NCI-H128 (cell line): ENCODE results near the gene CACNA1S.

Source experiments
- DNase-seq: peaks from one replicate; lab custom pipeline; 2025; ENCODE audit not compliant: unreplicated experiment; lab: John Stamatoyannopoulos, UW

CACNA1S gene

DNA sequence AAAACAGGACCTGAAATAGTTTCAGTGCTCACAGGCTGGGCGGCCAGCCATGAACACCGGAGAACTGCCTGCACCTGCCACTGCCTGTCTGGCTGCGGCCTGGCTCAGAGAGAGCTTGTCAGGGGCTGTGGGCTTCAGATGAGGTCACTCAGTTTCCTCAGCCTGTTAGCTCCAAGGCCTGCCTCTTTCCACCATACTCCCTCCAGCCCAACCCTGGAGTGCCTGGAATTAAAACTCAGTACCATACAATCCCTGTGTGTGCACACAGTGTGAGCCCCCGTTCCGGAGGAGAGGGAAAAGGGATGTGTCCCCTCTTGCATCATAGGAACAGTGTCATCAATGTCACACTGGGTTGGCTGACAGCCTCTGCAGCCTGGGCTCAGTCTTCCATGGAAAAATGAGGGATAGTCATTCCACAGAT lies 16.2 kb downstream of the CACNA1S start:
- DNase-seq, result no peak

DNA sequence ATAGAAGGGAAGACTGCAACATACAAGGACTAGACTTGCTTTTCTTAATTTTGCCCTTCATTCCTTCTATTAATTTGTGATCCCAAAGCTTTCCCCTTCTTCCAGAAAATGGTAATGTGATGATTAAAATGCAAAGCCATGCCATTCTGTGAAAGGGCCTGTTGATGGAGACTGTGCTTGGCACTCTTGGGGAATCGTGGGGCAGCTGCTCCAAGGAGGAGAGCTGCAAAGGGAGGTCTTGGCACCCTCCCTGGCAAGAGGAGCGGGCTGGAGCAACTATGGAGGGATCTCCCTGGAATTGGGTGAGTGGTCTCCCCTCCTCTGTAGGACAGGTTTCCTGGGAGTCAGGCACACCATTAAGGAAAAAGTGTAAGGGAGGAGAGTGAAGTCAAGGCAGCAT lies 16.6 kb downstream of the CACNA1S start:
- no peak for DNase-seq

DNA sequence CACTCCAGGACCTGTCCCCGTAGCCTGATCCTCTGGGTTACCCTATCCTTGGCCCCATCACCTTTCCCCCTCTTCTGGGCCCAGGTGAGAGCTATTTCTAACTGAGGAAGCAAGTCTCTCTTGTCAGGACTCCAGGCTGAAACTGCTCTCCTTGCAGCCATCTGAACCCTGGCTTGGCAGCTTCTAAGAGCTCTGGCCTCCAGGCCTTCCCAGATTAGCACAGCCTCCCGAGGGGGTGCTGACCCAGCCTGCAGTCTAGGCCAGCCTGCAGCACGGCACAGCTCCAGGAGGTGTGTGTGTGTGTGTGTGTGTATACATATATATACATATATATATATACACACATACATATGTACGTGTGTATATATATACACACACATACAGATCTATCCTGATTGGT lies 17.4 kb downstream of the CACNA1S start:
- DNase-seq, result no peak

DNA sequence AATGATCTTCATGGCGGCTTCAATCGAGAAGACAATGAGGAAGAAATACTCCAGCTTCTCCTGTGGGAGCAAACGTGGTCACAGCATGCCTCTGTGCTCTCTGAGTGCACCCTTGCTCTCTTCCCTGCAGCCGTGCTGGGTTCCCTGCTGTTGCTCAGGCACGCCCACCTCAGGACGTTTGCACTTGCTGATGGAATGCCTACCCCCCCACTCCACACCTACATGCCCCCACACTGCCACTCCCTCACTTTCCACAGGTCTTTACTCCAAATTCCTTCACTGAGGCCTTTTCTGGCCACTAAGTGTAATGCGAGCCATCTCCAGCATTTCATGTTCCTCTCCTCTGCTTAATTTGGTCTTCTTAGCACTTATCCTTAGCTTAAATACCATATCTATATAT lies 18.3 kb downstream of the CACNA1S start:
- no peak for DNase-seq

DNA sequence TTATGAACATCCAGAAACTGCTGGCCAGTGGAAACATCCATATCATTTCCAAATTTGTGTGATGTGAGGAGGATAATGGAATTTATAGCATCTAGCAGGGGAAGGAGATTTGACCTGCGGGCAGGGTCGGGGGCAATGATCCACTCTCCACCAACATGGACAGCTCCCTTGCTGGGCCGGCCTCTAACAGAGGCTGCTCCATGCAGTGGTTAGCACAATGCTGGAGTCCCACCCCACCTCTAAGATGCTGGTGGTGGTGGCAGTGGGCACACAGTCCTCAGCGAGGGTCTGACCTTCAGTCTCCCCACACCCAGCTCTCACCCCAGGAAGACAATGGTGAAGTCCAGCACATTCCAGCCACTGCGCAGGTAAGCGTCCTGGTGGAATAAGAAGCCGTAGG lies 18.7 kb downstream of the CACNA1S start:
- DNase-seq, result no peak

DNA sequence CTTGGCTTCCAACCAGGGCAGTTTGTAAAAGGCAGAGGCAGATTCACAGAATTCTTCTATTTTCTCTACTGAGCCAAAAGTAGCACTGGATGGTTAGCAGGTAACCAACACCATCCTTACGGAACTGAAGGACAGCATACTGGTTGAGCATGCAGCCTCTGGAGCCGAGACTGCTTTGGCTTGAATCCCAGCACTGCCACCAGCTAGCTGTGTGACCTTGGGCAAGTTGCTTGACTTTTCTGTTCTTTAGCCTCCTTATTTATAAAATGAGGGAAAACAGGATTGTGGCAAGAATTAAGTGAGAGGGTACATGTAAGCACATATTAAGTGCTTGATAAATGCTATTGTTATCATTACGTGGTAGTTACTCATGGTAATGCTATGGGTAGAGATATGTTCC lies 19.5 kb downstream of the CACNA1S start:
- no peak for DNase-seq

DNA sequence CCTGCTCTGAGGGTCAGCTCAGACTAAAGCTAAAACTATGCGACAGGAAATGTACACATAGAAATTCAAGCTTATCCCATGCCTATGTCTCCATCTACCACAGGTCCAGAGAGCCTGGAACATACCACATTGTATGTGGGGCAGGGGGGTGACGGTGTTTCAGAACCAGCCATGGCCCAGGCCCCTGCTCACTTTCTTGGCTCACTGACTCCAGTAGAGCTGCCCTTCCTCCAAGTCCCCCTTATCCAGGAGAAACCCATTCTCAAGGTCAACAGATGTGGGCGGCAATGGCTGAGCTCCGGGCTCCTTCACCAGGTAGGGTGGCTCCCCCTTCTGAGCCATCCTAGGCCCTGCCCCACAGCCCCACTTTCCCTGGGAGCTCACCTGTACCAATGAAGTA lies 21.0 kb downstream of the CACNA1S start:
- no peak for DNase-seq

DNA sequence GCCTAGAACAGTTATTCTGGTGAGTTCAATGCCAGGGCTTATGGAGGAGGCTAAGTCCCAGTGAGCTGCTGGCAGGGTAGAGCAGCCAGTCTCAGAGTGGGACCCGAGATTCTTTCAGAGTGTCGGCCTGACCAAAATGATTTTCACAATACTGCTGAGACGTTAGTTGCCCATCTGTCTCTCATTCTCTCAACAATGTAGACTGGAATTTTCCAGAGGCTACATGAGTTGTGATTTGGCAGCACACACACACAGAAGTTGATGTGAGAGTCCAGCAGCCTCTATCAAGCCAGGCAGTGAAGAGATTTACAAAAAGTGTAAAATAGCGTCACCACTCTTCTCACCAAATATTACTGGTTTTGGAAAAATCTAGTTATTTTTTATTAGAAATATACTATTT lies 21.7 kb downstream of the CACNA1S start:
- DNase-seq, result no peak

DNA sequence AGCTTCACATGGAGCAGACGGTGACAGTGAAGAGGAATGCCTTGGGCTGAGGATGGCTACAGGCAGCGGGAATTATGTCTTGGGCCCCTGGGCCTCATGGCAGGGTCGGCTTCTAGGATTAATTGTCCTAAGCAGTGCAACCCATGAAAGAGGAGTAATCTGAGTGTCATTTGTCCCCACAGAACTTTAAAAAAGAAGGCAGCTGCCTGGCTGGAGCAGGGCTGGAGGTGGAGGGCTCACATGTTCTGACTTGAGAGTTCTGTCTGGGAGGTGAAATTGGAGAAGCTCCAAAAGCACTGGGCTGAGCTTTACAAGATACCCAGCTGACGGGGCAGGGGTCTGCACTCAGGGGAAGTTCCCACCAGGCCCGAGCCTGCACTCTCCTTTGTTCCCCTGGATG lies 22.6 kb downstream of the CACNA1S start:
- no peak for DNase-seq

DNA sequence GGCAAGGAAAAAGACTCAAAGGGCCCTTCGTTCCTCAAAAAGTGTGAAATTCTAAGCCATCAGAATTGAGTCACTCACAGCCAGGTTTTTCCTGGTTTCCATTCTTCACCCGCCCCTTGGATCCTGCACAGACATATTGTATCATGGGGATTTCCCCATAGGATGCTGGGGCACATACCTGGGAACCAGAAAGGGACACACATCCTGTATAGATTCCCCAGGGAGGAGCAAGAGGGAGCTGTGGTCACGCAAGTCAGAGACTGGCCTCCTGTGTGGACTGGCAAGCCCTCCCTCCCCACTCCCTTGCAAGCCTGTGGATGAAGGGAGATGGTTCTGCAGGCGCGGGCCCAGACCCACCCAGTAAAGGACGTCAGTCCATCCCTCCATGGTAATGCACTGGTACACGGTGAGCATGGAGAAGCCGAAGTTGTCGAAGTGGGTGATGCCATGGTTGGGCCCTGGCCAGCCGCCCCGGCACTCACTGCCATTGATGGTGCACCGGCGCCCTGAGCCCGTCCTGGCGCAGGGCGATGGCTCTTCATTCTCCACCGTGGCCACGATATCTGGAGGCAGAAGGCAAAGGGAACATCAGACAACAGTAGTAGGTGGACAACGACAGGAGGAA lies 23.2 kb downstream of the CACNA1S start:
- DNase-seq, result no peak

DNA sequence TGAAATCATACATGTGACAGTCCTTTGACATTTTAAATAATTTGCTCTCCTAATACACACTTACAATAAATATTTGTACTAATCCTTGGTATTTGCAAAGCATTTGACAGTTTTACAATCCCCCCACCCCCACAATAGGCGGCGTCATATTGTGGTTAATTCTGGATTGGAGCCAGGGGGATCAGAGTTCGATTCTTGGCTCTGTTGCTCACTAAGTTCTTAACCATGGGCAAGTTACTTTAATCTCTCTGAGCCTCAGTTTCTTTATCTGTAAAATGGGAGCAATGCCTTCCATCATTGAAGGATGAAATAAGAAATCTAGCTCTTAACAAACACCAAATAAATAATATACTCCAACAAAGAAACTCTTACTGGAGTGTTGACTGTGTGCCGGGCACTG lies 23.8 kb downstream of the CACNA1S start:
- DNase-seq, result no peak

DNA sequence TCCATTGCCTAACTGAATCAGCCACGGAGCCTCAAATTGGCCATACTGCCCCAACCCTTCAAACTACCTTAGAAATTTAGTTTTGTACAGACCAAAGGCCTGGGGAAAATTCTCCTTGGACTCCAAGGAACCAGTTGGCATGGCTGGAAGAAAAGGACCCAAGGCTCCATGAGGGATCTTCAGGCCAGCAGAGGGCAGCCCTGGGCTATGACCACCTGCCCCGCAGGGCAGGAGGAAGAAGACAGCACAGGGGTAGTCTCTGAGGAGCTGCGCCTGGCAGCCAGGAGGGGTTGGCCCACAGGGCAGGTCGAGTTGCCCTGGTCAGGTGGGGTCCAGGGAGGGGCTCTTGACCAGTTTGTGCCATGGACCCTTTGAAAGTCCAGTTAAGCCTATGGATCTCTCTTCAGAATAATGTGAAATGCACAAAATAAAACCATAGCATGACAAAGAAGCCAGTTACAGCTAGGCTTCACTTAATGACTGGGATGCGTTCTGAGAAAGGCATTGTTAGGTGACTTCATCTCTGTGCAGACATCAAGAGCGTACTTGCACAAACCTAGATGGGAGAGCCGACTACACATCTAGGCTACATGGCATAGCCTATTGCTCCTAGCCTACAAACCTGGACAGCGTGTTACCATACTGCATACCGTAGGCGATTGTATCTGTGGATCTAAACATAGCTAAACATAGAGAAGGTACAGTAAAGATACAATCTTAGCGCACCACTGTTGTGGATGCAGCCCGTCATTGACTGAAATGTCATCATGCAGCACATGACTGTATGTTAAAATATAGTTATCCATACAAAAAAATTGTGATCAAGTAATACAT lies 26.1 kb downstream of the CACNA1S start:
- no peak for DNase-seq

DNA sequence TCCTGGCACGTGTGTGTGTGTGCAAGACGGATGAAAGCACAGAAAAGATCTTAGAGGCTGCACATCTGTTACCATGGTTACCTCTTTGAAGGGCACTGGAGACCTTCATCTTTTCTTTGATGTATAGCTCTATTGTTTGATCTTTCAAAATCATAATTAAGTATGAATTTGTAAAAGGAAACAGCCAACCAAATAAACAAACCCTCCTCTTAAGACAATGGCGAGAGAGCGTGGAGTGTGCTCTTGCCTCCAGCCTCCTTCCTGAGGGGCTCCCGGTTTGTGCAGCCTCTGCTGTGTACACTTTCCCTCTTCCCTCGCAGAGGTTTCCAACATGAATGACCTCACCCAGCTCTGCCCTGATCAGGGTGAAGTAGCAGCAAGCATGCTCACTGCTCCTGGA lies 27.9 kb downstream of the CACNA1S start:
- DNase-seq, result no peak

DNA sequence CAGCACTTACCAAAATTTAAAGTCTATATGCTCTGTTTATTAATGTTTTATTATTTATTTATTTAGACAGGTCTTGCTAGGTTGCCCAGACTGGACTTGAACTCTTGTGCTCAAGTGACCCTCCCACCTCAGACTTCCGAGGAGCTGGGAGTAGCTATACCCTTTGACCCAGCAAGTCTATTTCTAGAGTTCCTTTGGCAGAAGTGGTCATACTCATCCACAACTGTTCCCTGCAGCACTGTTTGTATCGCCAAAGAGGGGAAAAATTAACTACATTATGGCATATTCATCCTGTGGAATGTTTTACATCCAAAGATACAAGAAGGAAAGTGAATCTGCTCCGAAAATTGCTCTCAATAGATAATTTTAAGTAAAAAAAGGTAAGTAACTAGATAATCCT lies 28.5 kb downstream of the CACNA1S start:
- no peak for DNase-seq

DNA sequence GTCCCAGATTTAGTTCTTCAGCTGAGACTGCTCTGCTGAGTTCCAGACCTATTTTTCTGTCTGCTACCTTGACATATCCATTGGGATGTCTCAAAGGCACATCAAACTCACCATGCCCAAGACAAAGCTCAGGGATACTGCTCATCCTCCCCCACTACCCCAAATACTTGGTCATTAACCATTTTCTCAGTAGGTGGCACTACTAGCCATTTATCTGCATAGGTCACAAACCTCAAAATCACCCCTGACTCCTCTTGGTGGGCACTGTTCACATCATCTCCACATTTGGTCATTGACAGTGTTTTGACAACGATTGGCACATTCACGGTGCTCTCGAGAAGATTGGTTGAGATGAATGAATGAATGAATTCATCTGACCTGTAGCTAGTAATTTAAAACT lies 32.1 kb downstream of the CACNA1S start:
- no peak for DNase-seq

DNA sequence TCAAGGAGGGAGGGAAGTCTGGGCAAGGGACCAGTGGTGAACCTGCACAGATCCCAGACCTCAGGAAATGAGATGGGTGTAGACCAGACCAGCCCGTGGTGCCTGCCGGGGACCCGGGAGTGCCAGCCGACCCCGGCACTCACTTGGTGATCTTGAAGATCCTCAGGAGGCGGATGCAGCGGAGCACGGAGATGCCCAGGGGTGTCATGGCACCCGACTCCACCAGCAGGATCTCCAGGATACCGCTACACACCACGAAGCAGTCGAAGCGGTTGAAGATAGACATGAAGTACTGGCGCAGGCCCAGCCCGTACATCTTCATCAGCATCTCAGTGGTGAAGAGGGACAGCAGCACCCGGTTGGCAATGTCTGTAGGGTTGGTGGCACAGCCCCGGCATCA lies 34.5 kb downstream of the CACNA1S start:
- DNase-seq, result no peak

DNA sequence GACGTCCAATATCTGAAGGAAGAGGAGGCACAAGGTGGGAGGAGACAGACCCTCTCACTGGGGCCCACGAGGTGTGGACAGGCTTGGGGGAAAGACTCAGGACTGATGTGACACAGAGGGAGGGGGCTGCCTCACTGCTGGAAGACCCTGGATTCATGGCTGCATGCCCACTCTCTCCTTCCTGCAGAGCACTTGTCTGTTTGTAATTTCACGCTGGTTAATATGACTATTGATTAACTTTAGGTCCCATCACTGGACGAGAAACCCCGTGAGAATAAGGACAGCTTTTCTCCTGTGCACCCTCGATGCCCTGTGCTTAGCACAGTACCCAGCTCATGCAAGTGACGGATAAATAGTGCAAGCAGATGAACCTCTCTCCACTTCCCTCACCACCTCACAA lies 35.1 kb downstream of the CACNA1S start:
- no peak for DNase-seq

DNA sequence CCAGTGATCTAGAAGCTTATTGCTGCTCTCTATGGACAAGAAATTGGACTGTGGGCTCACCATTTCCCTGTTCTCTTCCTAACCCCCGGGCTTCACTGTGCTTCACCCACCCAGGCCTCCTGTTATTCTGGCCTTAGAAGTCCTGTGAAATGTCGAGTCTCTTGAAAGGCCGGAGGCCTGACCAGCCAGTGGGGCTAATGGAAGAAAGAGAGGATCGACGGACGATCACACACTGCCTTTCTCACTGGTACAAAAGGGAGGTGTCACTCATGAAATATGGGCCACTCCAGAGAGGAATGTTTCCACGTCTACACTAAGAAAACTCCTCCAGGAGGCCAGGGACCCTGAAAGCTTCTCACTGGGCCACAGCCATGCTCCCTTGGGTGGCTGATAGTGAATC lies 36.1 kb downstream of the CACNA1S start:
- no peak for DNase-seq

DNA sequence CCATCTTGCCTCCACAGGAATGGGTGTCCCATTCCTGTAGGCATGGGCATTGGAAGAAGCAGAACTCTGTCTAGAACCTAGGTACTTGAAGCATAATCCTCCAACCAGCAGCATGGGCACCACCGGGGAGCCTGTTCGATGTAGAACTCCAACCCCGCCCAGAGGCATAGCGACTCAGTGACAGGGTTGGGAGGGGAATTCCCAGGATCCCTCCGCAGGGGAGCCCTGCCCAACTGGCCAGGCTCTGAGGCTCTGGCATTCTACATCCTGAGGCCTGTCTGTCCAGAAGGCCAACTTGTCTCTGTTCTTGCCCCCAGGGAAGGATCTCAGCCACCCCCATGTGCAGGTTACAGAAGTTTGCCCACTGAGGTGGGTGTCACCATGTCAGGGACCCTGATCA lies 38.2 kb downstream of the CACNA1S start:
- DNase-seq, result no peak

DNA sequence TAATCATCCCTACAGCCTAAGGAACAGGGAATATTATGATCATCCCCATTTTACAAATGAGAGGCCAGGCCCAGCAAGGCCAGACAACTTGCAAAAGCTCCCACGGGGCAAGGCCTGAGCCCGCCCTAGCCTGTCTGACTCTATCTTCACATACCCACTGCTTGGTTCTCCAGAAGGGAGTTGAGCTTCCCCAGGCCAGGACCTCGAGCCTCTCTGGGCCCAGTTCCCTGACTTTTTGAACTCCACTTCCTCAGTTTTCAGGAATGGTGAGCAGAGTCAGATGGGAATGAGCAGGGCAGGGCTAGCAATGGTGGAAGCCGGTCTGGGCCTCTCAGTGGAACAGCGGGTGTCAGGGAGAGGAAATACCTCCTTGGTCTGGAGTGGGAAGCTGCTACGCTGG lies 39.3 kb downstream of the CACNA1S start:
- DNase-seq, result no peak

DNA sequence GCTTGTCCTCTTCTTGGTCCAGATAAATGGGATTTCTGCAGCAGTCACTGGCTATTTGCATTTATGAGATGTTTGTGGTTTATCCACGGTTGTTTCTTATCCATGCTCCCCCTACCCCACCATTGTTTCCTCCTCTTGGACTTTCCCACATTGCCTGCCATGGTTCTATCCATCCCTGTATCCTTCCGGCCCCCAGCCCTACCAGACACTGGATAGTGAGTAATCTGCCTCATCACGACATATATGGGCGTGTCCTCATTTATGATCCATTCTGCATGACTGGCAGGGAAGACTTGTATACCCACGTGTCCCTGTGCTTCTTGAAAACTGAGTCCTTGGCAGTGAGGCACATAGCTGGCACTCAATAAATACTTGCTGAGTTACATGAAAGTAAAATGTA lies 40.1 kb downstream of the CACNA1S start:
- no peak for DNase-seq

DNA sequence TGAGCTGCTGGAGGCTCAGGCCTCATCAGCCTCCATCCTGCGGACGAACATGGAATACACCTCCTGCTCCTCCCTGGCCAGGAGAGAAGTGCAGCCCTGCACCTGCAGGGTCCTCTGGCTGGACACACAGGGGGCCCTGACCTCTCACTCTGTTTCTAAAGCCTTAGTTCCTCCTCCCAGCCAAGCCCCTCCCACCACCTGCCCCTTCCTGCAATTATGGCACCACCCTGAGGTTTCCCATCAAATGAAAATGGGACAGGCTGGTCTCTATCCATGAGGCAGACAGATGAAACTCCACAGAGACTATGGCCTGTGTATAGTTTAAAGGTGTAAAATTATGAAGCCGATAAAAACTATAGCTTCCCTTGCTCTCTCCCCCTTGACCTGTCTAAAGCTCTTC lies 42.6 kb downstream of the CACNA1S start:
- no peak for DNase-seq

DNA sequence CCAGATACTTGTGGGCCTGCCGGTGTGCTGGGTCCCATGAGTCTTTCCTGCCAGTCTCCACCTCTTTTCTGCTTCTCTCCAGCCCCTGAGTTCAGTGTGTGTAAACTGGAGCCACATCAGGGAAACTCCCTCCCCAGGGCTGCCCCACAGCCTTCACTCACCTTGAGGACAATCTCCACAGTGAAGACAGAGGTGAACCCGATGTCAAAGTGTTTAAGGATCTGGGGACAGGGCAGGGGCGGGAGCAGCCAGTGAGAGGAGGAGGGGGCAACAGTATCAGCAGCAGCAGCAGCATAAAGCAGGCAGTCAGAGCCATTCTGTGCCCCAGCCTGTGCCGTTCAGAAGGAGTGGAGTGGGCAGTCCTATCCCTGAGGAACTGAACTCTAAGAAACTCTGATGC lies 43.2 kb downstream of the CACNA1S start:
- DNase-seq, result no peak
